HCT116 (cell line): ENCODE data around the gene THOC2. TPM values are rescaled to one million over a fixed set of nuclear protein-coding genes. Genes with fewer than 3 reads are reported as not detected.

Experiments used
- ATAC-seq: fragments of 200-7000 bp; cut with Tn5 transposase; 2 replicates; pipeline ENCODE4 v1.9.1; 2020; ENCODE audit warnings: mild to moderate bottlenecking, moderate library complexity
- BruUV-seq: library from RNA; stranded (reverse); fragments of 400-500 nt; replicated peaks from 2 replicates; lab custom pipeline; 2021; lab: Mats Ljungman, UMichigan
- CTCF ChIA-PET: fragments of 300-600 bp; sonication (Branson Sonifier 250); formaldehyde crosslinking; loops from one replicate; lab custom pipeline; 2021; ENCODE audit warnings: antibody characterized with exemption; lab: Charles Lee
- POLR2A ChIA-PET: fragments of 300-600, 350-600 bp; sonication (Branson Sonifier 250); formaldehyde crosslinking; loops from one replicate; lab custom pipeline; 2021; ENCODE audit warnings: antibody characterized with exemption; lab: Charles Lee
- RAD21 ChIA-PET, 2 experiments: fragments of 300-600 bp; sonication (Branson Sonifier 250); formaldehyde crosslinking; loops; one replicate each; lab custom pipeline; 2023; ENCODE audit warnings: low total read pairs in 2 of 2; ENCODE audit not compliant: uncharacterized antibody in 2 of 2, unreplicated experiment in 2 of 2, low non-redundant PET in 1 of 2; lab: Charles Lee
- DNase-seq: peaks from one replicate; pipeline ENCODE4 v3.0.0-alpha.2; 2010; ENCODE audit warnings: low read depth, low spot score
- H2AFZ ChIP-seq: fragments of 200-600 bp; shearing (Covaris generic), sonication (generic); 2 replicates; pipeline ENCODE4 v1.6.1; 2017; ENCODE audit warnings: low read depth, mixed run types, mixed read lengths, antibody characterized with exemption, low read length; ENCODE audit not compliant: poor library complexity, severe bottlenecking
- H3K27ac ChIP-seq: 2 replicates; pipeline ENCODE4 v1.5.1; 2012; ENCODE audit warnings: low read depth, low read length
- H3K27me3 ChIP-seq: fragments of 200-600 bp; sonication (generic); 2 replicates; pipeline ENCODE4 v1.6.1; 2016; ENCODE audit warnings: mixed run types, low read length, mixed read lengths; ENCODE audit not compliant: insufficient read depth
- H3K36me3 ChIP-seq, 2 experiments: fragments of 200-500 bp in 1 of 2; fragments of 200-600 bp in 1 of 2; sonication (Bioruptor generic) in 1 of 2; sonication (generic) in 1 of 2; 2 replicates each; pipeline versions ENCODE4 v1.5.1 to v1.6.1; 2014 to 2016; ENCODE audit warnings: low read length in 2 of 2, inconsistent platforms in 1 of 2, mixed read lengths in 1 of 2, mixed run types in 1 of 2; ENCODE audit not compliant: insufficient read depth in 2 of 2, control insufficient read depth in 1 of 2
- H3K4me1 ChIP-seq, 2 experiments: fragments of 200-600 bp in 1 of 2; sonication (generic) in 1 of 2; 2 replicates each; pipeline versions ENCODE4 v1.5.1 to v1.6.1; 2012 to 2017; ENCODE audit warnings: low read length in 2 of 2, inconsistent platforms in 1 of 2, mild to moderate bottlenecking in 1 of 2, mixed read lengths in 1 of 2, mixed run types in 1 of 2, moderate library complexity in 1 of 2; ENCODE audit not compliant: insufficient read depth in 2 of 2, control insufficient read depth in 1 of 2
- H3K4me2 ChIP-seq: fragments of 200-600 bp; sonication (generic); 2 replicates; pipeline ENCODE4 v1.6.1; 2017; ENCODE audit warnings: mixed run types, low read length, mixed read lengths
- H3K4me3 ChIP-seq, 2 experiments: fragments of 200-600 bp in 1 of 2; sonication (generic) in 1 of 2; replicated peaks in 1 of 2; 2 replicates each; pipeline ENCODE4 v1.5.1; 2011 to 2016; ENCODE audit warnings: low read length in 2 of 2, control low read depth in 1 of 2, low read depth in 1 of 2, mild to moderate bottlenecking in 1 of 2, mixed read lengths in 1 of 2, mixed run types in 1 of 2
- H3K79me2 ChIP-seq: fragments of 200-600 bp; sonication (generic); 2 replicates; pipeline ENCODE4 v1.6.1; 2017; ENCODE audit warnings: mild to moderate bottlenecking, mixed run types, low read length, moderate library complexity, mixed read lengths; ENCODE audit not compliant: insufficient read depth
- H3K9ac ChIP-seq: fragments of 200-600 bp; sonication (generic); 2 replicates; pipeline ENCODE4 v1.6.1; 2016; ENCODE audit warnings: low read length, mixed read lengths
- H3K9me2 ChIP-seq: fragments of 200-600 bp; sonication (generic), shearing (Covaris generic); 2 replicates; pipeline ENCODE4 v1.6.1; 2017; ENCODE audit warnings: mixed run types, mild to moderate bottlenecking, moderate library complexity; ENCODE audit not compliant: insufficient read depth
- H3K9me3 ChIP-seq, 2 experiments: fragments of 200-500 bp in 1 of 2; fragments of 200-600 bp in 1 of 2; sonication (Bioruptor generic) in 1 of 2; sonication (generic) in 1 of 2; 2 replicates each; pipeline ENCODE4 v1.6.1; 2014 to 2017; ENCODE audit warnings: low read length in 2 of 2, mixed read lengths in 2 of 2, inconsistent platforms in 1 of 2, low read depth in 1 of 2, mild to moderate bottlenecking in 1 of 2, mixed run types in 1 of 2, moderate library complexity in 1 of 2; ENCODE audit not compliant: control insufficient read depth in 1 of 2, insufficient read depth in 1 of 2
- H4K20me1 ChIP-seq: fragments of 200-600 bp; sonication (generic), shearing (Covaris generic); 2 replicates; pipeline ENCODE4 v1.6.1; 2017; ENCODE audit warnings: mixed run types, mild to moderate bottlenecking, moderate library complexity; ENCODE audit not compliant: insufficient read depth
- CBX3 ChIP-seq: IDR thresholded peaks from 2 replicates; pipeline ENCODE4 v1.6.1; 2012; ENCODE audit warnings: low read depth
- CEBPB ChIP-seq: IDR thresholded peaks from 2 replicates; pipeline ENCODE4 v1.6.1; 2012; ENCODE audit warnings: low read depth
- ELF1 ChIP-seq: IDR thresholded peaks from 2 replicates; pipeline ENCODE4 v1.6.1; 2012; ENCODE audit warnings: low read depth, borderline replicate concordance
- EZH2 ChIP-seq: fragments of 200-600 bp; sonication (generic); IDR thresholded peaks from 2 replicates; pipeline ENCODE4 v1.6.1; 2017; ENCODE audit warnings: antibody characterized with exemption, mixed run types
- EZH2phosphoT487 ChIP-seq: fragments of 200-600 bp; IDR thresholded peaks from 2 replicates; pipeline ENCODE4 v1.6.1; 2018; ENCODE audit warnings: antibody characterized with exemption, borderline replicate concordance
- FOSL1 ChIP-seq: IDR thresholded peaks from 2 replicates; pipeline ENCODE4 v1.6.1; 2012; ENCODE audit warnings: low read depth
- JUND ChIP-seq: IDR thresholded peaks from 2 replicates; pipeline ENCODE4 v1.6.1; 2012
- RAD21 ChIP-seq: IDR thresholded peaks from 2 replicates; pipeline ENCODE4 v1.6.1; 2012; ENCODE audit warnings: low read depth, mild to moderate bottlenecking
- SIN3A ChIP-seq: IDR thresholded peaks from 2 replicates; pipeline ENCODE4 v1.6.1; 2012; ENCODE audit warnings: low read depth
- SP1 ChIP-seq: IDR thresholded peaks from 2 replicates; pipeline ENCODE4 v1.6.1; 2012; ENCODE audit warnings: low read depth
- SRF ChIP-seq: IDR thresholded peaks from 2 replicates; pipeline ENCODE4 v1.6.1; 2012; ENCODE audit warnings: low read depth
- TCF7L2 ChIP-seq: IDR thresholded peaks from 2 replicates; pipeline ENCODE4 v1.7.0; 2011; ENCODE audit warnings: borderline replicate concordance, inconsistent platforms; ENCODE audit not compliant: insufficient read depth, insufficient read length; ENCODE audit errors: extremely low read depth
- ZFX ChIP-seq: fragments of 450-650 bp; IDR thresholded peaks from 2 replicates; pipeline ENCODE4 v1.6.1; 2017
- ZNF274 ChIP-seq: fragments of 200-500 bp; sonication (Bioruptor generic); IDR thresholded peaks from 2 replicates; pipeline ENCODE4 v1.6.1; 2014; ENCODE audit warnings: mild to moderate bottlenecking, low read depth, low read length, inconsistent platforms
- intact Hi-C: fragments of 100-400 bp; cut with micrococcal nuclease; formaldehyde crosslinking; loops from 2 replicates; pipeline ENCODE4 v1.10.0; 2022
- total RNA-seq: library from RNA; stranded (reverse); gene quantifications from one replicate; pipeline ENCODE4 v1.2.1, GENCODE V29; 2021; ENCODE audit not compliant: unreplicated experiment
- TF ChIP-seq, protein P1 (sequence below): IDR thresholded peaks from 2 replicates; pipeline ENCODE4 v1.6.1; 2012
- TF ChIP-seq, protein P2 (sequence below): IDR thresholded peaks from 2 replicates; pipeline ENCODE4 v1.6.1; 2012
- TF ChIP-seq, protein P3 (sequence below): IDR thresholded peaks from 2 replicates; pipeline ENCODE4 v1.6.1; 2012; ENCODE audit warnings: low read depth
- TF ChIP-seq, protein P4 (sequence below), 3 experiments: fragments of 200-600 bp in 1 of 3; sonication (generic) in 1 of 3; IDR thresholded peaks in 2 of 3; conservative IDR thresholded peaks in 1 of 3; 2 replicates each; pipeline ENCODE4 v1.5.1; 2012 to 2017; ENCODE audit warnings: low read depth in 2 of 3, low read length in 2 of 3, antibody characterized with exemption in 1 of 3, borderline replicate concordance in 1 of 3, control low read depth in 1 of 3, mild to moderate bottlenecking in 1 of 3, mixed read lengths in 1 of 3, mixed run types in 1 of 3, moderate library complexity in 1 of 3; ENCODE audit not compliant: insufficient read depth in 1 of 3
- TF ChIP-seq, protein P5 (sequence below): IDR thresholded peaks from 2 replicates; pipeline ENCODE4 v1.6.1; 2011; ENCODE audit warnings: mild to moderate bottlenecking, low read length, moderate library complexity; ENCODE audit not compliant: insufficient replicate concordance; ENCODE audit errors: extremely low read depth

THOC2 gene
- total RNA-seq, 1 experiment from 2014 or later, result 85.3 TPM

DNA sequence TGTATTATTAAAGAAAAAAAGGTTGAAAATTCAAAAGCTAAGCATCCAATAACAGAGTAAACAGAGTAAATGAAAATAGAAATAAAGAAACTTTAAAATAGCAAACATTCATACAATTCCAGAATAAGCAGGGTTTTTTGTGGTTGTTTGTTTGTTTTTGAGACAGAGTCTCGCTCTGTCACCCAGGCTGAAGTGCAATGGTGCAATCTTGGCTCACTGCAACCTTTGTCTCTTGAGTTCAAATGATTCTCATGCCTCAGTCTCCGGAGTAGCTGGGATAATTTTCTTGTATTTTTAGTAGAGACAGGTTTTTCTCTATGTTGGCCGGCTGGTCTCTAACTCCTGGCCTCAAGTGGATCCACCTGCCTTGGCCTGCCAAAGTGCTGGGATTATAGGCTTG, 6.6 kb upstream of the THOC2 start:
- H3K9ac ChIP-seq, result no peak overlapping the region
- H3K36me3 ChIP-seq, result no peaks in the 10 kb centered on the region
- no peak overlapping the region for H2AFZ ChIP-seq
- no peak overlapping the region for H3K4me3 ChIP-seq
- TF ChIP-seq SP1, result no peak
- no peak for TF ChIP-seq ZNF274
- TF ChIP-seq, protein P1, sequence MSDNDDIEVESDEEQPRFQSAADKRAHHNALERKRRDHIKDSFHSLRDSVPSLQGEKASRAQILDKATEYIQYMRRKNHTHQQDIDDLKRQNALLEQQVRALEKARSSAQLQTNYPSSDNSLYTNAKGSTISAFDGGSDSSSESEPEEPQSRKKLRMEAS, result no peak
- TF ChIP-seq FOSL1, result no peak
- TF ChIP-seq ELF1, result no peak
- no peak for TF ChIP-seq SIN3A
- TF ChIP-seq EZH2, result no peak
- TF ChIP-seq, protein P2, sequence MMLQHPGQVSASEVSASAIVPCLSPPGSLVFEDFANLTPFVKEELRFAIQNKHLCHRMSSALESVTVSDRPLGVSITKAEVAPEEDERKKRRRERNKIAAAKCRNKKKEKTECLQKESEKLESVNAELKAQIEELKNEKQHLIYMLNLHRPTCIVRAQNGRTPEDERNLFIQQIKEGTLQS, result no peak
- TF ChIP-seq, protein P3, sequence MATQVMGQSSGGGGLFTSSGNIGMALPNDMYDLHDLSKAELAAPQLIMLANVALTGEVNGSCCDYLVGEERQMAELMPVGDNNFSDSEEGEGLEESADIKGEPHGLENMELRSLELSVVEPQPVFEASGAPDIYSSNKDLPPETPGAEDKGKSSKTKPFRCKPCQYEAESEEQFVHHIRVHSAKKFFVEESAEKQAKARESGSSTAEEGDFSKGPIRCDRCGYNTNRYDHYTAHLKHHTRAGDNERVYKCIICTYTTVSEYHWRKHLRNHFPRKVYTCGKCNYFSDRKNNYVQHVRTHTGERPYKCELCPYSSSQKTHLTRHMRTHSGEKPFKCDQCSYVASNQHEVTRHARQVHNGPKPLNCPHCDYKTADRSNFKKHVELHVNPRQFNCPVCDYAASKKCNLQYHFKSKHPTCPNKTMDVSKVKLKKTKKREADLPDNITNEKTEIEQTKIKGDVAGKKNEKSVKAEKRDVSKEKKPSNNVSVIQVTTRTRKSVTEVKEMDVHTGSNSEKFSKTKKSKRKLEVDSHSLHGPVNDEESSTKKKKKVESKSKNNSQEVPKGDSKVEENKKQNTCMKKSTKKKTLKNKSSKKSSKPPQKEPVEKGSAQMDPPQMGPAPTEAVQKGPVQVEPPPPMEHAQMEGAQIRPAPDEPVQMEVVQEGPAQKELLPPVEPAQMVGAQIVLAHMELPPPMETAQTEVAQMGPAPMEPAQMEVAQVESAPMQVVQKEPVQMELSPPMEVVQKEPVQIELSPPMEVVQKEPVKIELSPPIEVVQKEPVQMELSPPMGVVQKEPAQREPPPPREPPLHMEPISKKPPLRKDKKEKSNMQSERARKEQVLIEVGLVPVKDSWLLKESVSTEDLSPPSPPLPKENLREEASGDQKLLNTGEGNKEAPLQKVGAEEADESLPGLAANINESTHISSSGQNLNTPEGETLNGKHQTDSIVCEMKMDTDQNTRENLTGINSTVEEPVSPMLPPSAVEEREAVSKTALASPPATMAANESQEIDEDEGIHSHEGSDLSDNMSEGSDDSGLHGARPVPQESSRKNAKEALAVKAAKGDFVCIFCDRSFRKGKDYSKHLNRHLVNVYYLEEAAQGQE, result no peak
- TF ChIP-seq EZH2phosphoT487, result no peak
- TF ChIP-seq TCF7L2, result no peak
- no peak for TF ChIP-seq ZFX
- TF ChIP-seq CBX3, result no peak
- no peak for TF ChIP-seq SRF
- TF ChIP-seq, protein P4, sequence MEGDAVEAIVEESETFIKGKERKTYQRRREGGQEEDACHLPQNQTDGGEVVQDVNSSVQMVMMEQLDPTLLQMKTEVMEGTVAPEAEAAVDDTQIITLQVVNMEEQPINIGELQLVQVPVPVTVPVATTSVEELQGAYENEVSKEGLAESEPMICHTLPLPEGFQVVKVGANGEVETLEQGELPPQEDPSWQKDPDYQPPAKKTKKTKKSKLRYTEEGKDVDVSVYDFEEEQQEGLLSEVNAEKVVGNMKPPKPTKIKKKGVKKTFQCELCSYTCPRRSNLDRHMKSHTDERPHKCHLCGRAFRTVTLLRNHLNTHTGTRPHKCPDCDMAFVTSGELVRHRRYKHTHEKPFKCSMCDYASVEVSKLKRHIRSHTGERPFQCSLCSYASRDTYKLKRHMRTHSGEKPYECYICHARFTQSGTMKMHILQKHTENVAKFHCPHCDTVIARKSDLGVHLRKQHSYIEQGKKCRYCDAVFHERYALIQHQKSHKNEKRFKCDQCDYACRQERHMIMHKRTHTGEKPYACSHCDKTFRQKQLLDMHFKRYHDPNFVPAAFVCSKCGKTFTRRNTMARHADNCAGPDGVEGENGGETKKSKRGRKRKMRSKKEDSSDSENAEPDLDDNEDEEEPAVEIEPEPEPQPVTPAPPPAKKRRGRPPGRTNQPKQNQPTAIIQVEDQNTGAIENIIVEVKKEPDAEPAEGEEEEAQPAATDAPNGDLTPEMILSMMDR (IDR thresholded peaks at IDR 0.05 in 2 of 3, conservative IDR thresholded peaks at IDR 0.05 in 1 of 3; ENCODE audit: borderline replicate concordance in 1 of 3, insufficient read depth in 1 of 3, low read depth in 2 of 3, low read length in 2 of 3), result no peak
- TF ChIP-seq, protein P5, sequence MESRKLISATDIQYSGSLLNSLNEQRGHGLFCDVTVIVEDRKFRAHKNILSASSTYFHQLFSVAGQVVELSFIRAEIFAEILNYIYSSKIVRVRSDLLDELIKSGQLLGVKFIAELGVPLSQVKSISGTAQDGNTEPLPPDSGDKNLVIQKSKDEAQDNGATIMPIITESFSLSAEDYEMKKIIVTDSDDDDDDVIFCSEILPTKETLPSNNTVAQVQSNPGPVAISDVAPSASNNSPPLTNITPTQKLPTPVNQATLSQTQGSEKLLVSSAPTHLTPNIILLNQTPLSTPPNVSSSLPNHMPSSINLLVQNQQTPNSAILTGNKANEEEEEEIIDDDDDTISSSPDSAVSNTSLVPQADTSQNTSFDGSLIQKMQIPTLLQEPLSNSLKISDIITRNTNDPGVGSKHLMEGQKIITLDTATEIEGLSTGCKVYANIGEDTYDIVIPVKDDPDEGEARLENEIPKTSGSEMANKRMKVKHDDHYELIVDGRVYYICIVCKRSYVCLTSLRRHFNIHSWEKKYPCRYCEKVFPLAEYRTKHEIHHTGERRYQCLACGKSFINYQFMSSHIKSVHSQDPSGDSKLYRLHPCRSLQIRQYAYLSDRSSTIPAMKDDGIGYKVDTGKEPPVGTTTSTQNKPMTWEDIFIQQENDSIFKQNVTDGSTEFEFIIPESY, result no peak
- TF ChIP-seq JUND, result no peak
- no peak for TF ChIP-seq RAD21
- TF ChIP-seq CEBPB, result no peak
- ATAC-seq (no peak), DNase-seq (no peak)
- H3K27me3 ChIP-seq, result no peaks in the 10 kb centered on the region
- peaks cover 0 to 7% of the 10 kb centered on the region in 2 experiments; a peak in 2 of 4 replicates for H3K4me1 ChIP-seq
- ChIA-PET POLR2A (no interaction called here), CTCF (interaction anchor here (1.2 kb wide), 1 partner anchor 38 kb away, joined by 3 read pairs; no protein-coding TSS in a partner anchor), RAD21 (no interaction called here)
- H3K9me3 ChIP-seq, result no peaks in the 10 kb centered on the region
- intact Hi-C loops, result no loop called here
- no peak overlapping the region for H3K27ac ChIP-seq
- BruUV-seq, result no TSS peak
- H3K4me2 ChIP-seq, result no peak overlapping the region
- no peaks in the 10 kb centered on the region for H3K9me2 ChIP-seq
- H4K20me1 ChIP-seq, result no peaks in the 10 kb centered on the region
- no peaks in the 10 kb centered on the region for H3K79me2 ChIP-seq
